Retinal pigment epithelial cell (primary cell): ENCODE measurements around the gene DDB1.

ENCODE experiments used
- DNase-seq: peaks from one replicate; pipeline ENCODE4 v3.0.0-alpha.2; 2010; ENCODE audit warnings: low read depth
- H3K4me3 ChIP-seq: 2 replicates; pipeline ENCODE4 v1.5.1; 2011; ENCODE audit warnings: mild to moderate bottlenecking, low read length, control low read depth, moderate library complexity
- TF ChIP-seq, protein P1 (sequence below): conservative IDR thresholded peaks from 2 replicates; pipeline ENCODE4 v1.5.1; 2011; ENCODE audit warnings: low read depth, low read length, control low read depth, inconsistent platforms

Gene DDB1

DNA sequence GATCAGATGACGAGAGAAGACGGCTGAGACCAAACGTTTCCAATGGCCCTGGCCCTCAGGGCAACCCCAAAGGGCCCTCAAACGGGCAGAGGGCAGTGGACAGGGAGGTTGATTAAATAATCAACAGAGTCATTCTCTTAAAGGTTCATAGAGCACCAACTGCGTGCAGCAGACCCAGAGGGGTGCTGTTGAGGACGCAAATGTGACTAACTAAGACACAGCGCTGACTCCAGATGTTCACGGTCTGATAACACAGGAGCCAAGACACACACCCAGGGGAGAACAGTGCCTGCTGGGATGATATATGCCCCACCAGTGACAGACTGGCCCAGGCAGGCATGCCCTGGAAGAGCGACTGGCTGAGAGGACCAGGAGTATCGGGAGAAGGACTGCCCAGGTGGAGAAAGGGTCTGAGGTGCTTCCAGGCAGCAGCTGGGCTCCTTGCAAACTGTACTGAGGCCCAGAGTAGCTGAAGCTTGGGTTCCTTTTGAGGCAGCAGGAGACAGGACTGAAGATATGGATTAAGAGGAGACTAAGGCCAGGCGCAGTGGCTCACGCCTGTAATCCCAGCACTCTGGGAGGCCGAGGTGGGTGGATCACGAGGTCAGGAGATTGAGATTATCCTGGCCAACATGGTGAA, 45.4 kb downstream of the DDB1 start:
- TF ChIP-seq, protein P1, sequence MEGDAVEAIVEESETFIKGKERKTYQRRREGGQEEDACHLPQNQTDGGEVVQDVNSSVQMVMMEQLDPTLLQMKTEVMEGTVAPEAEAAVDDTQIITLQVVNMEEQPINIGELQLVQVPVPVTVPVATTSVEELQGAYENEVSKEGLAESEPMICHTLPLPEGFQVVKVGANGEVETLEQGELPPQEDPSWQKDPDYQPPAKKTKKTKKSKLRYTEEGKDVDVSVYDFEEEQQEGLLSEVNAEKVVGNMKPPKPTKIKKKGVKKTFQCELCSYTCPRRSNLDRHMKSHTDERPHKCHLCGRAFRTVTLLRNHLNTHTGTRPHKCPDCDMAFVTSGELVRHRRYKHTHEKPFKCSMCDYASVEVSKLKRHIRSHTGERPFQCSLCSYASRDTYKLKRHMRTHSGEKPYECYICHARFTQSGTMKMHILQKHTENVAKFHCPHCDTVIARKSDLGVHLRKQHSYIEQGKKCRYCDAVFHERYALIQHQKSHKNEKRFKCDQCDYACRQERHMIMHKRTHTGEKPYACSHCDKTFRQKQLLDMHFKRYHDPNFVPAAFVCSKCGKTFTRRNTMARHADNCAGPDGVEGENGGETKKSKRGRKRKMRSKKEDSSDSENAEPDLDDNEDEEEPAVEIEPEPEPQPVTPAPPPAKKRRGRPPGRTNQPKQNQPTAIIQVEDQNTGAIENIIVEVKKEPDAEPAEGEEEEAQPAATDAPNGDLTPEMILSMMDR: no peak
- no peak overlapping the region for H3K4me3 ChIP-seq
- no peak for DNase-seq

DNA sequence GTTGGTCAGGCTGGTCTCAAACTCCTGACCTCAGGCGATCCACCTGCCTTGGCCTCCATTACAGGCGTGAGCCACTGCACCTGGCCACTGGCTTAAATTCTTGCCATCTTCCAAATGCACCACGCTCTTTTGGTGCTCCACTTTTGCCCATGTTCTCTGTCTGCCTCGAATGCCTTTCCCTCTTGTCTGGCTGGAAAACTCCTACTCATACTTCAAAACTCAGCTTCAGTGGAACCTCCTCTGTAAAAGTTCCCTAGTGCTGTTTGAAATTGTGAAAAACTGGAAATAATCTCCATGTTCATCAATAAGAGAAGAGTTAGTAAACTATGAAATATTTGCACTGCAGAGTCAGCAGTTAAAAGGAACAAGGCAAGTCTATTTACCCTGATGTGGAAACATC, 49.3 kb downstream of the DDB1 start:
- H3K4me3 ChIP-seq: no peak overlapping the region
- TF ChIP-seq, protein P1: no peak
- no peak for DNase-seq

DNA sequence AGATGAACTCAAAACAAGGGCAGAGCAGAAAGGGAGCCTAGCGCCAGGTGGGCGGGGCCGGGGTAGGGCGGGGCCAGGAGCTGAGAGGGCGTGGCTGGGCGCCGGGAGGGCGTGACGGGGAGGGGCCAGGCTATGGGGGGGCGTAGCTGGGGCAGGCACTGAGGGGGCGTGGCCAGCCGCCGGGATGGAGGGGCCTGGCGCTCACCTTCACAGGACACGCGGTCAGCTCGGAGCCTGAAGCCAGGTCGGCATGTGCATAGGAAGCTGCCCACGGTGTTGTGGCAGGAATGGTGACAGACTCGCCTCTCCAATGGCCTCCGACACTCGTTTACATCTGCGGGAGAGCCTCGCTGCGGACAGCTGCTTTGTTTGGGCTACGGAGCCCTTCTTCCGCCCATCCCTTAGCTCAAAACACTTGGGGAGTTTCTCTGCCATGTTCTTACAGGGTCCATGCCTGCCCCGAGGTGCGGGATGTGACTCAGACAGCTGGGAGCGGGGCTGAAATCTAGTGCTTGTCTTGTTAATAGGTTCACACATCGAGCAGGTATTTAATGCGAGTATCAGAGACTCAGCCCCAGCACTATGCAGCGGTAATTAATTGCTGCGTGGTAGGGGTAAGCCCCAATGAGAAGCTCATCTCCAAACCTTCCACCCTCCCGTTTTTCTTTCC, 51.2 kb downstream of the DDB1 start:
- TF ChIP-seq, protein P1: no peak
- no peak for DNase-seq
- peak overlapping the region; percentile 6 for H3K4me3 ChIP-seq

DNA sequence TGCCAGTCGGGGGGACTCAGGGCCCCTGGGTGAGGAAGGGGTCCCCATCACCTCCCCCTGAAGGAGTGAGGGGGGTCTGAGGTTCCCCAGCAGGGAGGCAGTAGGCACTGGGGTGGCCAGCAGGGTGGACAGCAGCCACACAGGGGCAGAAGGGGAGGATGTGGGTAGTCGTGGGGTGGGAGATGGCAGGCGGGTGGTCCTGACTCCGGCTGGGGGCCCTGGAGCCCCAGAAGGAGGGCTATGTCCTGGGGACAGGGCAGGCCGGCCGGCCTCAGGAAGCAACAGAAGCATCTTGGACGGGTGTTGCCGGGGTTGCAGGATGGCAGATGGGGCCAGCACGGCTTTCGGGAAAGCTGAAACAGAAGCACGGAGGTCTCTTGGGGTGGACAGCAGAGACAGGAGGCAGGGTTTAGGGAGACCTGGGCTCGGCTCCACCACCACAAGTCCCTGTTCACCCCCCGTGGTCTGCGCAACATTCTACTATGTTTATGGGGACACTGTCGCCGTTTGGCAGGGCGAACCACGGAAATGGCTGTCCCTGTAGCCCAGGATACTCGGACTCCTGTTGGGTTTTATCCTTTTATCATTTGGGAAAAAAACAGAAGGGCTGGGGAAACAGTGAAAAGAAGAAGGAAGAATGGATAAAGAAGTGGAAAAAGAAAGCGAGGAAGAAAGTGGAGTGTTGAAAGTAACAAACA, 51.9 kb downstream of the DDB1 start:
- no peak for DNase-seq
- H3K4me3 ChIP-seq: no peak overlapping the region
- TF ChIP-seq, protein P1: no peak

DNA sequence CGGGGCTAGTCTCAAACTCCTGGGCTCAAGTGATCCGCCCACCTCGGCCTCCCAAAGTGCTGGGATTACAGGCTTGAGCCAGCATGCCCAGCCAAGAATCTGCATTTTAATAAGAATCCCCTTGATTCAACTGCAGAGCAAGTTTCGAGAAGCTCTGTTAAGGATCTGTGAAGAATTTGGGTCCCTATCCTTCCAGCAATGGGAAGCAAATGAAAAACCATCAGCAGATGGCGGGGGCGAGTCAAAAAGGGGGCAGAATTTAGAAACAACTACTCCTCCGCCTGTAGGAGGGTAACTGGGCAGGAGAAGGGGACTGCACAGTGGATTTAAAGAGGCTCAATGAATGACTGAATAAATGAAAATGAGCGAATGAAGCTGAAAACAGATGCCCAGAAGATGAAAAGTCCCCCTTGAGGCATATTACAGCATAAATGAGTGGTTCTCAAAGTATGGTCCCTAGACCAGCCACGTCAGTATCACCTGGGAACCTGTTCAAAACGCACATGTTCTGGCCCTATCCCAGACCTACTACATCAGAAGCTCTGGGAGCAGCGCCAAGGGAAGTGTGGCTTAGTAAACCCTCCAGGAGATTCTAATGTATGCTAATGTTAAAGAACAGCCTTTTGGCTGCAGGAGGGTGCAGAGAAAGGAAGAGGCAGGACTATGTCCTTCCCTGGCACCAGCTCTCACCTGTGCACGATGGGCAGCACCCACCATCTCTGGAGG, 52.8 kb downstream of the DDB1 start:
- TF ChIP-seq, protein P1: no peak
- DNase-seq: no peak
- no peak overlapping the region for H3K4me3 ChIP-seq

DNA sequence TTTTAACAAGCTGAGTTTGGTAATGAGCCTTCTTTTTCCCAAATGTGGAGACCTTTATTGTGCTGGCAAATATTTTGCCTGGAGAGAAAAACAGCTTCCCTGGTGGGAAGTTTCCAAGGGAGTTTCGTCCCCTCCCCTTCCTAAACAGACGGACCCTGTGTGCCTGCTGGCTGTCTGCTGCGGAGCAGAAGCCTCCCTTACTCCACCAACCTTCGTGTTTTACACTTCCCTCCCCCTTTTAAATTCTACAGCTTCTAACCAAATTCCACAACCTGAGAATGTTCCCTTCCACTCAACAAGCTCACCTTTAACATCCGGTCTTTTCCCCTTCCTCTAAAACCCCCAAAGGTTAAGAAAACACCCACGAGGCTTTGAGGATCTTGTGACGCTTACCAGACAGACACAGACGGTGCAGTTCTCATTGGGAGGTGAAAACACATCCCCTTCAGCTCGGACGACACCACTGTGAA, 54.9 kb downstream of the DDB1 start:
- no peak overlapping the region for H3K4me3 ChIP-seq
- DNase-seq: no peak
- TF ChIP-seq, protein P1: no peak
